Aorta (tissue), 5 donors: ENCODE measurements around the gene SLC16A8. TPM values are rescaled to one million over a fixed set of nuclear protein-coding genes. Genes with fewer than 3 reads are reported as not detected.
A peak's percentile ranks its signal among the peaks of the same experiment; 100 is the strongest.

ENCODE experiments used
- ATAC-seq: fragments of 200-7000 bp; cut with Tn5 transposase; one replicate; pipeline ENCODE4 v1.9.1; 2022; ENCODE audit warnings: moderate library complexity; ENCODE audit not compliant: low FRiP score
- DNase-seq, 2 donors: peaks; one replicate each; pipeline ENCODE4 v3.0.0-alpha.2; 2020
- H3K27ac ChIP-seq, 2 donors: one replicate each; pipeline ENCODE4 v1.5.1; 2013; ENCODE audit warnings: low read length in 2 of 2, mild to moderate bottlenecking in 2 of 2, moderate library complexity in 2 of 2, control low read depth in 1 of 2, inconsistent platforms in 1 of 2, low read depth in 1 of 2
- H3K27me3 ChIP-seq, 2 donors: one replicate each; pipeline ENCODE4 v1.6.1; 2013; ENCODE audit warnings: control low read depth in 1 of 2, low read length in 1 of 2, mild to moderate bottlenecking in 1 of 2, moderate library complexity in 1 of 2; ENCODE audit not compliant: insufficient read depth in 2 of 2, control insufficient read depth in 1 of 2
- H3K36me3 ChIP-seq, 2 donors: one replicate each; pipeline ENCODE4 v1.6.1; 2013; ENCODE audit warnings: control low read depth in 1 of 2, low read length in 1 of 2, mild to moderate bottlenecking in 1 of 2; ENCODE audit not compliant: insufficient read depth in 2 of 2, control insufficient read depth in 1 of 2
- H3K4me1 ChIP-seq, 2 donors: one replicate each; pipeline ENCODE4 v1.6.1; 2013; ENCODE audit warnings: low read length in 2 of 2, control low read depth in 1 of 2, mild to moderate bottlenecking in 1 of 2, moderate library complexity in 1 of 2; ENCODE audit not compliant: insufficient read depth in 2 of 2, control insufficient read depth in 1 of 2
- H3K4me3 ChIP-seq, 2 donors: one replicate each; pipeline ENCODE4 v1.5.1; 2013; ENCODE audit warnings: low read length in 2 of 2, control low read depth in 1 of 2, mild to moderate bottlenecking in 1 of 2
- H3K9me3 ChIP-seq: one replicate; pipeline ENCODE4 v1.6.1; 2013; ENCODE audit warnings: mild to moderate bottlenecking, low read length; ENCODE audit not compliant: control insufficient read depth
- WGBS, 2 donors: extraction: QIAGEN DNeasy Blood & Tissue Kit; methylation state at CpG; one replicate each; pipeline ENCODE4 v1.1.7; 2013; 5-methylcytosine and 5-hydroxymethylcytosine counted together
- intact Hi-C, 2 donors: fragments of 100-400 bp; cut with DNase I; formaldehyde crosslinking; loops; one replicate each; pipeline versions ENCODE4 v1.14.2 to v1.15.0; 2022
- polyA plus RNA-seq, 2 donors: library from polyadenylated mRNA; stranded (reverse); fragments of 200-250 nt; gene quantifications; one replicate each; pipeline ENCODE4 v1.2.3, GENCODE V29; 2013
- total RNA-seq, 2 donors: library from RNA; stranded (reverse); fragmentation: NEBNext Ultra II Directional; extraction: Animal tissue kit (Norgen Biotek cat#: 25700); gene quantifications; one replicate each; pipeline ENCODE4 v1.2.1, GENCODE V29; 2021
- donor health status: healthy with polysubstance abuse.
- donor health status: Bipolar disorder and iron deficiency.
- donor health status: DM: no; HTN: no; CAD: no.
- donor health status: DM: no; HTN: no; CAD: no.
- donor health status: DM: yes; HTN: yes; CAD: no.

SLC16A8 gene
- total and polyA plus RNA-seq, 4 donors = 0.25 to 0.81 (median 0.72) TPM; not detected in 1

GRCh38 chr22:38072322-38073149 is 11.4 kb downstream of the SLC16A8 start:
- H3K36me3 ChIP-seq = no peaks in the 10 kb centered on the region
- WGBS, 2 donors = 93 to 96% methylated on average over 25 of the region's 25 CpGs
- no peak overlapping the region for H3K27ac ChIP-seq
- intact Hi-C loops = loop anchor here in 1 of 2 donors (5.0 kb wide), 1 partner anchor 280 kb away; no protein-coding TSS in a partner anchor
- H3K27me3 ChIP-seq = no peaks in the 10 kb centered on the region
- no peak overlapping the region for H3K4me3 ChIP-seq
- ATAC-seq = no peak
- H3K9me3 ChIP-seq = no peaks in the 10 kb centered on the region
- H3K4me1 ChIP-seq = no peaks in the 10 kb centered on the region
- DNase-seq = peak; percentile 40 to 64

DNA sequence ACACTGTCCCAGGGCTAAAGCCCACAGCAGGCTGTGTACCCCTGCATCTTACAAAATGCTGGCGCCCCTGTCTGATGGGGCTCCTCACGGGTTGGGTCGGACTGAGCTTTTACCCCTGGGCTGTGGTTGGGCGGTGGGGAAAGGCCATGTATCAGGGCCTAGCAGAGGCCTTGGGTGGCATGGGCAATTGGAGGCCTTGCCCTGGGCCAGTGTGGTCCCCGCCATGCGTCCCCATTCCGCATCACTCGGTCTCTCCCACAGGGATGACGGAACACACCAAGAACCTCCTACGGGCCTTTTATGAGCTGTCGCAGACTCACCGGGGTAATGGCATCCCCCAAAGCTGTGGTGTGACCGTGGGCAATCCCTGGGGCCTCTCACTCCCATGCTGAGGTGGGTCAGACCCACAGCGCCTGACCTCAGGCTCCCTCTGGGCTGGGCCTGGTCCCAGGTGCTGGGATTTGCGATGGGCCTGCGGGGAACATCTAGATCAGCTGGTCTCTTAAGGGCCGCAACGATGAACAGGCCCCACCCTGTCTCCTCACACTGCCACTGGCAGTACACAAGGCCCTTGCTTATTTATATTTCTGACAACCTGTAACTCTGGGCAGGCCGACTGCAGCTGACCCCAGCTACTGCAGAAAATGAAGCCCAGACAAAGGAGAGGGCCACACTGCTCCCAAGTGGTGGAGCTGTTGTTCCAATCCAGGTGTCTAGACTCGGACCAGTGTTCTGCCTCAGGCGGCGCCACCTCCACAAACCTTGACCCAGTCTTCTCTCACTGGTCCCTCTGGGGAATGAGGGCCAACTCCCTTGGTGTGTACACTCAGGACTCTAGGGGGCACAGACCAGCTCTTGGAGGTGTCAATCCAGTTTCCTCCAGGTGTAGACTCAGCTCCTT is 12.3 kb downstream of the SLC16A8 start:
- Histone ChIP-seq H3K4me1 (no peaks in the 10 kb centered on the region), H3K36me3 (no peaks in the 10 kb centered on the region), H3K27me3 (no peaks in the 10 kb centered on the region), H3K4me3 (no peak overlapping the region), H3K27ac (peak overlapping the region in 1 of 2 donors; percentile 6), H3K9me3 (no peaks in the 10 kb centered on the region)
- WGBS, 2 donors = 91 to 92% methylated on average over 21 to 22 of the region's 22 CpGs
- no peak for ATAC-seq
- DNase-seq = peak; percentile 23 to 66
- intact Hi-C loops = loop anchor here in 1 of 2 donors (5.0 kb wide), 1 partner anchor 281 kb away; no protein-coding TSS in a partner anchor

GRCh38 chr22:38070250-38070921 is 13.6 kb downstream of the SLC16A8 start:
- DNase-seq = no peak
- Histone ChIP-seq H3K4me1 (no peaks in the 10 kb centered on the region), H3K9me3 (no peaks in the 10 kb centered on the region), H3K27me3 (no peaks in the 10 kb centered on the region), H3K4me3 (no peak overlapping the region), H3K27ac (peak overlapping the region; percentile 80 to 93), H3K36me3 (peaks cover 0 to 2% of the 10 kb centered on the region in 2 donors)
- WGBS, 2 donors = 37% methylated on average over 11 of the region's 11 CpGs
- intact Hi-C loops = loop anchor here in 1 of 2 donors (5.0 kb wide), 1 partner anchor 282 kb away; no protein-coding TSS in a partner anchor
- no peak for ATAC-seq

- Histone ChIP-seq H3K27ac (peak overlapping the region; percentile 89 to 94), H3K27me3 (no peaks in the 10 kb centered on the region), H3K4me3 (no peak overlapping the region), H3K4me1 (no peaks in the 10 kb centered on the region), H3K9me3 (no peaks in the 10 kb centered on the region), H3K36me3 (peaks cover 0 to 4% of the 10 kb centered on the region in 2 donors)
- DNase-seq = peak; percentile 94 to 95
- 11 to 13% methylated on average over 19 to 21 of the region's 21 CpGs for WGBS, 2 donors
- intact Hi-C loops = loop anchor here (1.0 to 5.0 kb wide), 4 partner anchors 133 to 284 kb away; partner anchors contain the start of gene MAFF (in 1 of the 2)
- ATAC-seq = peak; percentile 88
These were observed 14.4 kb downstream of the SLC16A8 start for GRCh38 chr22:38069372-38070249.

GRCh38 chr22:38068641-38069371 is 15.2 kb downstream of the SLC16A8 start:
- DNase-seq = no peak
- H3K27ac ChIP-seq = peak overlapping the region; percentile 89 to 94
- WGBS, 2 donors = 23 to 31% methylated on average over 13 of the region's 13 CpGs
- H3K4me3 ChIP-seq = no peak overlapping the region
- no peaks in the 10 kb centered on the region for H3K4me1 ChIP-seq
- intact Hi-C loops = loop anchor here (1.0 to 5.0 kb wide), 3 partner anchors 133 to 284 kb away; partner anchors contain the start of gene MAFF (in 1 of the 2)
- H3K36me3 ChIP-seq = peaks cover 0 to 4% of the 10 kb centered on the region in 2 donors
- H3K27me3 ChIP-seq = no peaks in the 10 kb centered on the region
- ATAC-seq = peak; percentile 5
- H3K9me3 ChIP-seq = no peaks in the 10 kb centered on the region

DNA sequence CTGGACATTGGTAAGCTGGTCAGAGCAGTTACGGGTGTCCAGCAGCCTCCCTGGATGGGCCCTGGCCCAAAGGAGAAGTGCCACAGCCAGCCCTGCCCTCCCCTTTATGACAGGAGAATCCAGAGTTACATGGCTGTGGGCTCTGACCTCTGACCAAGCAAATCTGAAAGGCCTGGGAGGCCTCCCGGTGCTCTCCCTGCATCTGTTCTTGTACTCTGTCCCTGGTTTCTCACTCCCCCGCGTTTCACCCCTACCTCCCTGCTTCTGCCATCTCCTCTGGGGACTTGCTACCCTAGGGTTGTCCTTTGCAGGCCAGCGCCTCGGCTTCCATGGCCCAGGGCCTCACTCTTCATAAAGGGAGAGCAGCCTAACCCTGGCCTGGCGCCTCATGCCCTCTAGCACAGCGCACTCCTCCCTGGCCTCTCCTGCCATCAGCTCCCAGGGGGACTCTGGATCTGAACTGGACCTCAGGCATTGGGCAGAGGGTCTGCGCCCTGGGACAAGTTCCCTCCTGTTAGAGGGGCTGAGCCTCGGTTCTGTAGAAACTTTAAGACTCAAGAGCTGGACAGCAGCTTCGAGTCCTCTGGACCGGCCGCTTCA is 16.1 kb downstream of the SLC16A8 start:
- DNase-seq (no peak), ATAC-seq (no peak)
- H3K27me3 ChIP-seq = no peaks in the 10 kb centered on the region
- H3K4me1 ChIP-seq = no peaks in the 10 kb centered on the region
- H3K4me3 ChIP-seq = no peak overlapping the region
- H3K36me3 ChIP-seq = peaks cover 0 to 4% of the 10 kb centered on the region in 2 donors
- intact Hi-C loops = loop anchor here (5.0 kb wide), 2 partner anchors 134 to 189 kb away; partner anchors contain the start of gene MAFF (in 1 of the 2)
- WGBS, 2 donors = 62 to 67% methylated on average over 13 of the region's 13 CpGs
- peak overlapping the region; percentile 3 to 89 for H3K27ac ChIP-seq
- H3K9me3 ChIP-seq = no peaks in the 10 kb centered on the region

GRCh38 chr22:38067028-38067415 is 17.0 kb downstream of the SLC16A8 start:
- peaks cover 0 to 4% of the 10 kb centered on the region in 2 donors for H3K36me3 ChIP-seq
- ATAC-seq (no peak), DNase-seq (no peak)
- no peaks in the 10 kb centered on the region for H3K4me1 ChIP-seq
- H3K9me3 ChIP-seq = no peaks in the 10 kb centered on the region
- H3K27ac ChIP-seq = peak overlapping the region in 1 of 2 donors; percentile 51
- WGBS, 2 donors = 12 to 32% methylated on average over 7 to 8 of the region's 8 CpGs
- no peaks in the 10 kb centered on the region for H3K27me3 ChIP-seq
- no peak overlapping the region for H3K4me3 ChIP-seq
- intact Hi-C loops = loop anchor here (5.0 kb wide), 2 partner anchors 135 to 190 kb away; partner anchors contain the start of gene MAFF (in 1 of the 2)
